Smooth muscle cell (in vitro differentiated cells): Measurements from ENCODE around the gene ZNF821. TPM values are rescaled to one million over a fixed set of nuclear protein-coding genes. Genes with fewer than 3 reads are reported as not detected.

Experiments
- DNase-seq: peaks from one replicate; lab custom pipeline; 2025; ENCODE audit not compliant: unreplicated experiment; lab: John Stamatoyannopoulos, UW
- H2AFZ ChIP-seq: fragments of 200-600 bp; sonication (generic); 2 replicates; pipeline ENCODE4 v1.6.0; 2016; ENCODE audit warnings: antibody characterized with exemption, low read depth, mild to moderate bottlenecking
- H3F3A ChIP-seq: fragments of 200-600 bp; sonication (generic); 2 replicates; pipeline ENCODE4 v1.6.0; 2017; ENCODE audit warnings: antibody characterized with exemption, low read depth
- H3K27ac ChIP-seq: fragments of 200-600 bp; sonication (generic); 2 replicates; pipeline ENCODE4 v1.5.1; 2016; ENCODE audit warnings: low read depth, mild to moderate bottlenecking
- H3K27me3 ChIP-seq: fragments of 200-600 bp; sonication (generic); 2 replicates; pipeline ENCODE4 v1.6.1; 2016; ENCODE audit warnings: low read depth, mild to moderate bottlenecking
- H3K36me3 ChIP-seq: fragments of 200-600 bp; sonication (generic); 2 replicates; pipeline ENCODE4 v1.5.1; 2016; ENCODE audit warnings: low read depth
- H3K4me1 ChIP-seq: fragments of 200-600 bp; sonication (generic); 2 replicates; pipeline ENCODE4 v1.5.1; 2016; ENCODE audit warnings: low read depth
- H3K4me2 ChIP-seq: fragments of 200-600 bp; sonication (generic); 2 replicates; pipeline ENCODE4 v1.6.0; 2016; ENCODE audit warnings: mild to moderate bottlenecking
- H3K4me3 ChIP-seq: fragments of 200-600 bp; sonication (generic); 2 replicates; pipeline ENCODE4 v1.5.1; 2016; ENCODE audit warnings: mild to moderate bottlenecking
- H3K79me2 ChIP-seq: fragments of 200-600 bp; sonication (generic); 2 replicates; pipeline ENCODE4 v1.6.0; 2016; ENCODE audit warnings: low read depth, mild to moderate bottlenecking
- H3K9ac ChIP-seq: fragments of 200-600 bp; sonication (generic); 2 replicates; pipeline ENCODE4 v1.6.0; 2016; ENCODE audit warnings: low read depth
- H3K9me3 ChIP-seq: fragments of 200-600 bp; sonication (generic); replicated peaks from 2 replicates; pipeline ENCODE4 v1.5.1; 2016; ENCODE audit warnings: low read depth
- H4K20me1 ChIP-seq: fragments of 200-600 bp; sonication (generic); 2 replicates; pipeline ENCODE4 v1.6.0; 2016; ENCODE audit warnings: low read depth
- CTCF ChIP-seq: fragments of 200-600 bp; sonication (generic); IDR thresholded peaks from 2 replicates; pipeline ENCODE4 v1.5.1; 2017; ENCODE audit warnings: borderline replicate concordance, mild to moderate bottlenecking, antibody characterized with exemption; ENCODE audit not compliant: insufficient read depth, poor library complexity, severe bottlenecking
- whole genome bisulfite sequencing: methylation state at CpG from one replicate; pipeline ENCODE4 v1.1.7; 2016; ENCODE audit warnings: low lambda C conversion rate; 5-methylcytosine and 5-hydroxymethylcytosine counted together
- polyA plus RNA-seq: library from polyadenylated mRNA; unstranded; fragments of >200 nt; fragmentation: Nextera tagmentation; extraction: Ambion mirVana; gene quantifications from 2 replicates; pipeline ENCODE4 v1.2.1, GENCODE V29; 2016
- total RNA-seq: library from RNA; depleted of rRNA; stranded (reverse); fragments of >200 nt; gene quantifications from 2 replicates; pipeline ENCODE4 v1.2.3, GENCODE V29; 2014

Gene ZNF821
- total and polyA plus RNA-seq, 2 experiments from 2014 or later, result 12.0 to 17.5 TPM

- peak overlapping the region; percentile 80 for H3K27ac ChIP-seq
- TF ChIP-seq CTCF, result no peak
- H3F3A ChIP-seq, result peaks cover 9% of the 10 kb centered on the region
- peaks cover 6% of the 10 kb centered on the region for H3K4me1 ChIP-seq
- peaks cover 3% of the 10 kb centered on the region for H3K36me3 ChIP-seq
- WGBS, result under 1% methylated on average over 18 of the region's 46 CpGs
- H3K4me3 ChIP-seq, result peak overlapping the region; percentile 100
- H3K27me3 ChIP-seq, result no peaks in the 10 kb centered on the region
- no peaks in the 10 kb centered on the region for H3K9me3 ChIP-seq
- peak overlapping the region; percentile 96 for H3K9ac ChIP-seq
- DNase-seq, result peak; percentile 52
- peak overlapping the region; percentile 93 for H3K4me2 ChIP-seq
- no peaks in the 10 kb centered on the region for H3K79me2 ChIP-seq
- peaks cover 12% of the 10 kb centered on the region for H4K20me1 ChIP-seq
- H2AFZ ChIP-seq, result peak overlapping the region; percentile 95
Observed at GRCh38 chr16:71883168-71883848, 674 bp downstream of the ZNF821 start.

GRCh38 chr16:71882505-71883167 is 1.3 kb downstream of the ZNF821 start:
- no peak overlapping the region for H3K9ac ChIP-seq
- 8% methylated on average over 9 of the region's 9 CpGs for WGBS
- H3K79me2 ChIP-seq, result no peaks in the 10 kb centered on the region

GRCh38 chr16:71880176-71880575 is 3.8 kb downstream of the ZNF821 start:
- Histone ChIP-seq H2AFZ (no peak overlapping the region), H3K4me1 (peaks cover 6% of the 10 kb centered on the region), H3K9ac (no peak overlapping the region), H3K27me3 (no peaks in the 10 kb centered on the region), H3K27ac (no peak overlapping the region), H3K4me3 (no peak overlapping the region), H3K4me2 (no peak overlapping the region), H3K9me3 (no peaks in the 10 kb centered on the region), H3K36me3 (peaks cover 3% of the 10 kb centered on the region), H4K20me1 (peaks cover 12% of the 10 kb centered on the region), H3K79me2 (no peaks in the 10 kb centered on the region), H3F3A (peaks cover 7% of the 10 kb centered on the region)
- DNase-seq, result no peak
- no peak for TF ChIP-seq CTCF
- 89% methylated on average over 4 of the region's 4 CpGs for WGBS

More at GRCh38 chr16:71882505-71883167, 1.3 kb downstream of the ZNF821 start:
- Histone ChIP-seq H3K36me3 (peaks cover 3% of the 10 kb centered on the region), H3K27me3 (no peaks in the 10 kb centered on the region), H3K27ac (peak overlapping the region; percentile 80), H3K4me3 (peak overlapping the region; percentile 100), H3K4me2 (peak overlapping the region; percentile 93), H3F3A (peaks cover 9% of the 10 kb centered on the region), H4K20me1 (peaks cover 12% of the 10 kb centered on the region), H2AFZ (peak overlapping the region; percentile 95), H3K4me1 (peaks cover 6% of the 10 kb centered on the region), H3K9me3 (no peaks in the 10 kb centered on the region)
- DNase-seq, result peak; percentile 5
- TF ChIP-seq CTCF, result peak; percentile 78
